HEK293 (cell line): ENCODE data around the gene SLC38A3.
"Not testable (repeated sequence)": the region's sequence is repeated elsewhere in the genome, so short reads cannot be mapped to it uniquely, and the experiment has no call there.

Experiments used
- CTCF ChIP-seq: fragments of 450-650 bp; formaldehyde crosslinking; IDR thresholded peaks from 2 replicates; pipeline ENCODE4 v1.5.1; 2016; ENCODE audit warnings: missing biosample characterization, missing genetic modification characterization
- SP2 ChIP-seq: fragments of 450-650 bp; formaldehyde crosslinking; IDR thresholded peaks from 2 replicates; pipeline ENCODE4 v1.5.1; 2016; ENCODE audit warnings: missing biosample characterization, missing genetic modification characterization
- ZBTB11 ChIP-seq: fragments of 450-650 bp; formaldehyde crosslinking; conservative IDR thresholded peaks from 2 replicates; pipeline ENCODE4 v1.5.1; 2016; ENCODE audit warnings: low read depth, missing biosample characterization, missing genetic modification characterization
- ZBTB49 ChIP-seq: fragments of 450-650 bp; formaldehyde crosslinking; IDR thresholded peaks from 2 replicates; pipeline ENCODE4 v1.5.1; 2016; ENCODE audit warnings: missing biosample characterization, missing genetic modification characterization, low read depth
- ZNF354C ChIP-seq: fragments of 450-650 bp; formaldehyde crosslinking; IDR thresholded peaks from 2 replicates; pipeline ENCODE4 v1.5.1; 2016; ENCODE audit warnings: missing biosample characterization, missing genetic modification characterization, low read depth, borderline replicate concordance
- ZNF843 ChIP-seq: fragments of 450-650 bp; formaldehyde crosslinking; IDR thresholded peaks from 2 replicates; pipeline ENCODE4 v1.5.1; 2016; ENCODE audit warnings: missing biosample characterization, missing genetic modification characterization

- not testable (repeated sequence) for TF ChIP-seq ZBTB11 (tag by site-specific recombination); SP2 (tag by site-specific recombination); ZNF843; ZNF354C; CTCF (tag by site-specific recombination); ZBTB49 (tag by site-specific recombination)
Observed at GRCh38 chr3:50244813-50245212, 39.7 kb downstream of the SLC38A3 start.
